ENCODE measurements around the gene GPR153. TPM values are rescaled to one million over a fixed set of nuclear protein-coding genes. Genes with fewer than 3 reads are reported as not detected.

The GPR153 gene
- total RNA-seq, 1 experiment from 2014 or later, result 3.4 TPM

- Histone ChIP-seq H3K4me1 (ENCODE audit: low read length) (peaks cover 4% of the 10 kb centered on the region), H3K9me2 (replicated peaks; ENCODE audit: insufficient read depth, low read length) (no peaks in the 10 kb centered on the region), H3K9me3 (ENCODE audit: low read length) (no peaks in the 10 kb centered on the region), H3K4me3 (ENCODE audit: low read length) (no peak overlapping the region), H3K79me2 (ENCODE audit: low read length) (no peaks in the 10 kb centered on the region), H3K27ac (ENCODE audit: low read length) (no peak overlapping the region), H3K9ac (ENCODE audit: low read length) (no peak overlapping the region), H3K4me2 (ENCODE audit: low read depth, low read length, poor library complexity, severe bottlenecking) (no peak overlapping the region), H3K36me3 (ENCODE audit: insufficient read depth, low read length) (no peaks in the 10 kb centered on the region), H4K20me1 (ENCODE audit: insufficient read depth, low read depth, low read length) (peaks cover 15% of the 10 kb centered on the region; the same call in 1 of the 2 replicates), H2AFZ (ENCODE audit: low read length) (no peak overlapping the region), H3K27me3 (ENCODE audit: low read length) (no peaks in the 10 kb centered on the region)
- DNase-seq, result no peak
These were observed 6.2 kb downstream of the GPR153 start for GRCh38 chr1:6254691-6255090.

DNA sequence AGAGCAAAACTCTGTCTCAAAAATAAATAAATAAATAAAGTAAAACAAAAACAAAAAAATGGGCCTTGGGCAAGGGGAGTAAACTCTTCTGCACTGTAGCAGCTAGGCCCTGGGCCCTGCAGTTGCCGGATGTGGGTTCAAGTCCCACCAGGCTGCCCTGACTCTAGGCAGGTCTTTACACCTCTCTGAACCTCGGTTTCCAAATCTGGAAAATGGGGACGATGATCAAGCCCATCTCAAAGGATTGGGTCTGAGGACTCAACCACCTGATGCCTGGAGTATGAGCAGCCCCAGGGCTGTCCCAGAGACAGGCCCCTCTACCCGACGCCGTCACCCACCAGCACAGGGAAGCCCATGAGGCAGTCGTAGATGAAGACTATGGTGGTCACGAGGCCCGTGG lies 7.5 kb downstream of the GPR153 start:
- Histone ChIP-seq H3K4me1 (ENCODE audit: low read length) (no peaks in the 10 kb centered on the region), H3K79me2 (ENCODE audit: low read length) (no peaks in the 10 kb centered on the region), H3K27ac (ENCODE audit: low read length) (no peak overlapping the region), H4K20me1 (ENCODE audit: insufficient read depth, low read depth, low read length) (peaks cover 2% of the 10 kb centered on the region; the same call in 1 of the 2 replicates), H3K36me3 (ENCODE audit: insufficient read depth, low read length) (no peaks in the 10 kb centered on the region), H2AFZ (ENCODE audit: low read length) (no peak overlapping the region), H3K9me2 (replicated peaks; ENCODE audit: insufficient read depth, low read length) (no peaks in the 10 kb centered on the region), H3K4me2 (ENCODE audit: low read depth, low read length, poor library complexity, severe bottlenecking) (no peak overlapping the region), H3K9ac (ENCODE audit: low read length) (no peak overlapping the region), H3K4me3 (ENCODE audit: low read length) (no peak overlapping the region), H3K27me3 (ENCODE audit: low read length) (no peaks in the 10 kb centered on the region), H3K9me3 (ENCODE audit: low read length) (no peaks in the 10 kb centered on the region)
- no peak for DNase-seq

DNA sequence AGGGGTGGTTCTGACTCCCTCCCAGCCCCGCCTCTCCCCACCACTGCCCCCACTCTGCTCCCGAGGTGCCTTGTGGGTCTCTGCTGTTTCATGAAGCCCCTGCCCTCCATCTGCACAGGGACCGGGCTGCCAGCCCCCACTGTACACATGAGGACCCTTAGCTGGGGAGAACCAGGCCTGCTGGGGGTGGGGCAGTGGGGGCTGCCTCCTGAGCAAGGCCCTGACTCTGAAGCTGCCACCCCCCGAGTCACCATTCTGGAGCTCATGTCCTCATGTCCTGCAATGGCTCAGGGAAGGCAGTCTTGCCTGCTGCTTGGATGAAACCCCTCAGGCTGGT lies 8.6 kb downstream of the GPR153 start:
- no peak for DNase-seq
- Histone ChIP-seq H3K4me2 (ENCODE audit: low read depth, low read length, poor library complexity, severe bottlenecking) (no peak overlapping the region), H3K4me1 (ENCODE audit: low read length) (no peaks in the 10 kb centered on the region), H3K79me2 (ENCODE audit: low read length) (no peaks in the 10 kb centered on the region), H3K27me3 (ENCODE audit: low read length) (no peaks in the 10 kb centered on the region), H3K27ac (ENCODE audit: low read length) (no peak overlapping the region), H4K20me1 (ENCODE audit: insufficient read depth, low read depth, low read length) (no peaks in the 10 kb centered on the region; the same call in 1 of the 2 replicates), H3K36me3 (ENCODE audit: insufficient read depth, low read length) (no peaks in the 10 kb centered on the region), H3K9ac (ENCODE audit: low read length) (no peak overlapping the region), H2AFZ (ENCODE audit: low read length) (no peak overlapping the region), H3K4me3 (ENCODE audit: low read length) (no peak overlapping the region), H3K9me3 (ENCODE audit: low read length) (no peaks in the 10 kb centered on the region), H3K9me2 (replicated peaks; ENCODE audit: insufficient read depth, low read length) (no peaks in the 10 kb centered on the region)

DNA sequence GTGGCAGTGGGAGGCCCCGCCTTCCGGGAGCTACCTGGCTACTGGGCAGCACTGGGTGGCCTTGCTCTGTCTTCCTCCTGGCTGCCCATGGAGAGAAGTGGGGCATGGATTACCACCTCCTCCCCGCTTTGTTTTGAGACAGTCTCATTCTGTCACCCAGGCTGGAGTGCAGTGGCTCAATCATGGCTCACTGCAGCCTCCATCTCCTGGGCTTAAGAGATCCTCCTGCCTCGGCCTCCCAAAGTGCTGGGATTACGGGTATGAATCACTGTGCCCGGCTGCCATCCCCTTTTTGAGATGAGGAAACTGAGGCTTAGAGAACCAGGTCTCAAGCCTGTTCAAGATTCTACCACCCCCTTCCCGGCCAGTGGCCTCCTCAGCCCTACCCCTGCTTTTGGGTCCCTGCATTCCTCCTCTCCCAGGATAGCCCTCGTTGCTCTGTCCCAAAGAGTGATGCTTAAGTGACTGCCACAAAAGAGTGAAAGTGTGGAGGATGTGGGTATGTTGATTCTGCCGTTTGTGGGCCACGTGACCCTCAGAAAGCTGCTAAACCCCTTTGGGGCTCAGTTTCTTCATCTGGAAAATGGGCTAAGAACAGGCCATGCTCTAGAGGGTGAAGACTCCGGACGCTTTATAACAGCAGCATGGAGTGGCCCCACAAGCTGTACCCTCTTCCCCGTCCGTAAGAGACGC lies 9.1 kb downstream of the GPR153 start:
- no peak overlapping the region for H3K4me2 ChIP-seq (ENCODE audit: low read depth, low read length, poor library complexity, severe bottlenecking)
- no peak overlapping the region for H3K9ac ChIP-seq (ENCODE audit: low read length)
- no peaks in the 10 kb centered on the region for H3K79me2 ChIP-seq (ENCODE audit: low read length)
- DNase-seq, result no peak
- no peak overlapping the region for H3K27ac ChIP-seq (ENCODE audit: low read length)
- H3K27me3 ChIP-seq (ENCODE audit: low read length), result no peaks in the 10 kb centered on the region
- no peaks in the 10 kb centered on the region; the same call in 1 of the 2 replicates for H4K20me1 ChIP-seq (ENCODE audit: insufficient read depth, low read depth, low read length)
- no peaks in the 10 kb centered on the region for H3K36me3 ChIP-seq (ENCODE audit: insufficient read depth, low read length)
- no peaks in the 10 kb centered on the region for H3K9me2 ChIP-seq (replicated peaks; ENCODE audit: insufficient read depth, low read length)
- H3K9me3 ChIP-seq (ENCODE audit: low read length), result no peaks in the 10 kb centered on the region
- H2AFZ ChIP-seq (ENCODE audit: low read length), result no peak overlapping the region
- no peak overlapping the region for H3K4me3 ChIP-seq (ENCODE audit: low read length)
- H3K4me1 ChIP-seq (ENCODE audit: low read length), result no peaks in the 10 kb centered on the region

- no peaks in the 10 kb centered on the region for H3K79me2 ChIP-seq (ENCODE audit: low read length)
- no peak overlapping the region for H3K4me2 ChIP-seq (ENCODE audit: low read depth, low read length, poor library complexity, severe bottlenecking)
- H3K27ac ChIP-seq (ENCODE audit: low read length), result no peak overlapping the region
- H4K20me1 ChIP-seq (ENCODE audit: insufficient read depth, low read depth, low read length), result peaks cover 3% of the 10 kb centered on the region
- no peak overlapping the region for H3K9ac ChIP-seq (ENCODE audit: low read length)
- peaks cover 4% of the 10 kb centered on the region for H3K4me1 ChIP-seq (ENCODE audit: low read length)
- no peak for DNase-seq
- no peaks in the 10 kb centered on the region for H3K27me3 ChIP-seq (ENCODE audit: low read length)
- H3K36me3 ChIP-seq (ENCODE audit: insufficient read depth, low read length), result no peaks in the 10 kb centered on the region
- H3K4me3 ChIP-seq (ENCODE audit: low read length), result no peak overlapping the region
- H3K9me2 ChIP-seq (replicated peaks; ENCODE audit: insufficient read depth, low read length), result no peaks in the 10 kb centered on the region
- no peaks in the 10 kb centered on the region for H3K9me3 ChIP-seq (ENCODE audit: low read length)
- no peak overlapping the region for H2AFZ ChIP-seq (ENCODE audit: low read length)
These were observed 9.7 kb downstream of the GPR153 start for GRCh38 chr1:6251233-6251632.

DNA sequence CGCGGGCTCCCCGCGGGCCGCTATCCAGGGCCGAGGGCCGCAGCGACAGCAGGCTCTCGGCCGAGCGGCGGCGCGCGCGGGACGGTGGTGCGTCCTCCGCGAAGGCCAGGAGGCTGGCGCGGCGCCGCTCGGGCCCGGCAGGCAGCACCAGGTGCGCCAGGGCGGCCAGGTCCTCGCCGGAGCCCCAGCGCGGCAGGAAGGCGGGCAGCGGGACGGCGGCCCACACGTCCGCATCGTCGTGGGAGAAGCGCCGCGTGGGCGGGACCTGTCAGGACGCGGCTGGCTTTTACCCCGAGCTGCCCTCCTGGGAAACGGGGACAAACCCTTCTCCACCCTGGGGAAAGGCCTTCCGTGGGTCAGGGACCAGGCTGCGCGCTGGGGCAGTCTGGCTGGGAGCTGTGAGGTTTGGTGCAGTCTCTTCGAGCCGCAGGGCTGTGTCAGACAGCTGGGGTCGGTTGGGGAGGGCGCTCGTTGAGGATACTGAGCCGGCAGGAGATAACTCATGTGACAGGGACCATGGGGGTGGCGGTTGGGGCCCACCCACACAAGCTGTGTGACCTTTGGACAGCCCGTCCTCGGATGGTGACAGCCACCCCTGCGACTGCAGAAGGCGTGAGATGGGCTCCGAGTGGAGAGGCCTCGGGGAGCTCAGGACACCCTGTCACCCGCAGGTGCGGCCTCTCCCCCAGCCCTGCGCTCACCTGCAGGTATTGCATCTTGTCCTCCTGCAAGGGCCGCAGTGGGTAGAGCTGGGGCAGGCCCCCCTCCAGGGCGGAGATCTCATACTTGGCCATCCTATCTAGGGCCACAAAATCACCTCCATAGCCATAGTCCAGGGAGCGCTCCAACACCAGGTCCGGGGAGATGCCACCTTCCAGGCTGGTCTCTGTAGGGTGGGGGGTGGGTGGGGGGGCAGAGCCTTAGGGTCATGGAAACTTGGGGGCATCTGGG lies 10.9 kb downstream of the GPR153 start:
- Histone ChIP-seq H3K36me3 (ENCODE audit: insufficient read depth, low read length) (no peaks in the 10 kb centered on the region), H3K4me2 (ENCODE audit: low read depth, low read length, poor library complexity, severe bottlenecking) (no peak overlapping the region), H3K9me3 (ENCODE audit: low read length) (no peaks in the 10 kb centered on the region), H3K27ac (ENCODE audit: low read length) (no peak overlapping the region), H3K4me3 (ENCODE audit: low read length) (no peak overlapping the region), H2AFZ (ENCODE audit: low read length) (no peak overlapping the region), H3K9me2 (replicated peaks; ENCODE audit: insufficient read depth, low read length) (no peaks in the 10 kb centered on the region), H3K27me3 (ENCODE audit: low read length) (no peaks in the 10 kb centered on the region), H4K20me1 (ENCODE audit: insufficient read depth, low read depth, low read length) (peaks cover 12% of the 10 kb centered on the region), H3K4me1 (ENCODE audit: low read length) (peaks cover 15% of the 10 kb centered on the region), H3K79me2 (ENCODE audit: low read length) (no peaks in the 10 kb centered on the region), H3K9ac (ENCODE audit: low read length) (no peak overlapping the region)
- no peak for DNase-seq

DNA sequence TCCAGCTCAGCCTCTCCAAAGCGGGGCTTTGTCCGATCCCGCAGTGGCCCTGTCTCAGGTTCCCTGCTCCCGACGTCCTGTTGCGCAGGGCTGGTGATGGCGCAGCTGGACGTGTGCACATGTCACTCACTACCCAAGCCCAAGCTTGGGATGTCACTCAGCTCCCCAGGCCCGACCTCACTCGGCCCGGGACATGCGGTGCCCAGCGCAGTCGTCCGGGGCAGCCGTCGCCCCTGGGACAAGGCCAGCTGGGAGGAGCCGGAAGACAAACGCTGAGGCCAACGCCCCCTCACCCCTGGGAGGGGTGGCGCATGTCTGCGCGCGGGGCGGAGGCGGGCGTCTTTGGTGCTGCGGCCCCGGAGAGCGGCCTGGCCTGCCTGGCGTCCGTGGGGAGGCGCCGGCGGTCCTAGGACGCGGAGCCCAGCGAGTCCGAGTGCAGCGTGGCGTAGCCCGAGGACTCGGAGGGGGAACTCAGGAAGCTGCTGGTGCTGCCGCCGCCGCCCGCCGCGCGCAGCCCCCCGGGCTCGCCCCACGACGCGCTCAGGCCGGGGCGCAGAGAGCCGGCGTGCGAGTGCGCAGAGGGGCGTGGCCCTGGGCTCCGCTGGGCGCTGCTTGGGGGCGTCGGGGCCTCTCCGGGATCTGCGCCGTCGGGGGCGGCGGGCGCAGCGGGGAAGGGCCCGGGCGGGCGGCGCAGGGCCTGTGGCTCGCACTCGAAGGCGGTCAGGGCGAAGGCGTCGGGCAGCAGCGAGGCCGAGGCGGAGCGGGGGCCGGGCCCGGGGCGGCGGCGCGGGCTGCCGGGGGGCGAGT lies 11.8 kb downstream of the GPR153 start:
- Histone ChIP-seq H3K9me2 (replicated peaks; ENCODE audit: insufficient read depth, low read length) (no peaks in the 10 kb centered on the region), H4K20me1 (ENCODE audit: insufficient read depth, low read depth, low read length) (peaks cover 12% of the 10 kb centered on the region), H3K79me2 (ENCODE audit: low read length) (no peaks in the 10 kb centered on the region), H3K4me1 (ENCODE audit: low read length) (peaks cover 15% of the 10 kb centered on the region), H3K4me3 (ENCODE audit: low read length) (no peak overlapping the region), H3K36me3 (ENCODE audit: insufficient read depth, low read length) (no peaks in the 10 kb centered on the region), H3K4me2 (ENCODE audit: low read depth, low read length, poor library complexity, severe bottlenecking) (no peak overlapping the region), H3K27me3 (ENCODE audit: low read length) (no peaks in the 10 kb centered on the region), H2AFZ (ENCODE audit: low read length) (no peak overlapping the region), H3K9ac (ENCODE audit: low read length) (no peak overlapping the region), H3K27ac (ENCODE audit: low read length) (no peak overlapping the region), H3K9me3 (ENCODE audit: low read length) (no peaks in the 10 kb centered on the region)
- DNase-seq, result no peak

Data from Karpas-422 (cell line).